Activated CD4-positive, alpha-beta T cell treated with anti-CD3 and anti-CD28 coated beads, Interleukin-2, amount 50 U/mL, for 1 hour (primary cell): ENCODE data around the gene ABHD3.
A peak's percentile ranks its signal among the peaks of the same experiment; 100 is the strongest.
"Not testable (repeated sequence)": the region's sequence is repeated elsewhere in the genome, so short reads cannot be mapped to it uniquely, and the experiment has no call there.

Experiments
- DNase-seq: peaks from one replicate; pipeline ENCODE4 v3.0.0-alpha.2; 2020

The ABHD3 gene

GRCh38 chr18:21640375-21640774, 64.2 kb downstream of the ABHD3 start:
- not testable (repeated sequence) for DNase-seq

- no peak for DNase-seq
Measured at GRCh38 chr18:21638822-21639221, 65.8 kb downstream of the ABHD3 start.

GRCh38 chr18:21636769-21637168, 67.8 kb downstream of the ABHD3 start:
- DNase-seq, result no peak

- no peak for DNase-seq
Measured at GRCh38 chr18:21634588-21635199, 69.9 kb downstream of the ABHD3 start.

GRCh38 chr18:21632393-21632792, 72.2 kb downstream of the ABHD3 start:
- DNase-seq, result no peak

- DNase-seq, result no peak
Measured at GRCh38 chr18:21629089-21629832, 75.3 kb downstream of the ABHD3 start.

- not testable (repeated sequence) for DNase-seq
Measured at GRCh38 chr18:21621640-21622039, 82.9 kb downstream of the ABHD3 start.

- peak; percentile 82 for DNase-seq
Measured at GRCh38 chr18:21612125-21613039, 92.2 kb downstream of the ABHD3 start, which contains the start of gene SNRPD1. SNRPD1 (plus strand) TSS chr18:21612314; CDS start chr18:21612430, 116 bp downstream.

- not testable (repeated sequence) for DNase-seq
Measured at GRCh38 chr18:21611401-21612124, 93.0 kb downstream of the ABHD3 start.

- no peak for DNase-seq
Measured at GRCh38 chr18:21605213-21605612, 99.4 kb downstream of the ABHD3 start.

GRCh38 chr18:21604671-21605070, 99.9 kb downstream of the ABHD3 start:
- DNase-seq, result no peak

- DNase-seq, result no peak
Measured at GRCh38 chr18:21602299-21602587, 102.3 kb downstream of the ABHD3 start.
